Measurements from ENCODE around the gene PALLD. TPM values are rescaled to one million over a fixed set of nuclear protein-coding genes. Genes with fewer than 3 reads are reported as not detected.

The PALLD gene
- total RNA-seq, 1 donor from 2014 or later = 38.6 TPM

DNA sequence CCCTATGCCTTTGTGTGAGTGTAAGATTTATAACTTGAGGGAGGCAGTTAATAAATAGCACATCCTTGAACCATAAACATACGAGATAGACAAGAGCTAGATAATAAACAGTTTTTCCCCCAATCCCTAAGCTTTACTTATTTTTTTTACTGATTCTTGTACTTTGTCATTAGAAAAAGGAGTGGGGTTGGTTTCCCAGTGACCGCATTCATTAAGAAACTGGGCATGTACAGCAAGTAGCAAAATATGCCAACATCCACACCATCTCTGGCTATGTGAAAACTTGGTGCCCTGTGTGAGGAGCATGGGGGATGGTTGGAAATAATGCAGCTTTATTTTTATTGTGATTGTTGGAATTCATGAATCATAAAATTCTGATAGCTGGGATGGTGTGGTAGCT is 337.0 kb downstream of the PALLD start:
- DNase-seq (ENCODE audit: extremely low read depth, low read depth, low spot score) = no peak

- DNase-seq (ENCODE audit: extremely low read depth, low read depth, low spot score) = no peak
These were observed 339.1 kb downstream of the PALLD start for GRCh38 chr4:168835880-168836454.

- no peak for DNase-seq (ENCODE audit: extremely low read depth, low read depth, low spot score)
These were observed 339.6 kb downstream of the PALLD start for GRCh38 chr4:168836490-168836889.

GRCh38 chr4:168837922-168838321 is 341.1 kb downstream of the PALLD start:
- no peak for DNase-seq (ENCODE audit: extremely low read depth, low read depth, low spot score)

DNA sequence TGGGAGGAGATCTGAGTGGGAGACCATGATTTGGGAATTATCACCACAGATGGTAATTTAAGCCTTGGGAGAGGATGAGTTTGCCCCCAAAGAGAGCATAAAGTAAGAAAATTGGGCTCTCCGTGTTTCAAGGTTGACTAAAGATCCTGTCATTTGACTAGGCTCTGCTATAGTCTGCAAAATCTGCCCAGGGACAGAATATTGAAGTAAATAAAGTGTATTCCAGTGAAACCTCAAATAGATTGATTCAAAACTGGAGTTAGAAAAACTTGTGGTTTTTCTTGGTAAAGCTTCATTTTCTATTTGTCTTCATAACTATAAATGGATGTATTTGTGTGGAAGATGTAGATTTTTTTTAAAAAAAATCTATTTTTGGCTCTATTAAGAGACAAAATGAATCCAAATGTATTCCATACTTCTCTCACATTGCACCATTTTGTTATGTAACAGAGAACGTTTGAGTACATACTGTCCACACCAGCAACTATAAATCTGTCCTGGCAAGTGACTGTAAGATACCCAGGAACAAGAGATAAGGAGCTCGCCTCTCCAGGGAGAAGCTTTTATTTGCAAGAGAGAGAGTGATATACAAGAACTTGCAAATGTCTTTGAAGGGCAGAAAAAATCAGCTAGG is 343.0 kb downstream of the PALLD start:
- DNase-seq (ENCODE audit: extremely low read depth, low read depth, low spot score) = no peak

- DNase-seq (ENCODE audit: extremely low read depth, low read depth, low spot score) = no peak
These were observed 343.5 kb downstream of the PALLD start for GRCh38 chr4:168840392-168840763.

DNA sequence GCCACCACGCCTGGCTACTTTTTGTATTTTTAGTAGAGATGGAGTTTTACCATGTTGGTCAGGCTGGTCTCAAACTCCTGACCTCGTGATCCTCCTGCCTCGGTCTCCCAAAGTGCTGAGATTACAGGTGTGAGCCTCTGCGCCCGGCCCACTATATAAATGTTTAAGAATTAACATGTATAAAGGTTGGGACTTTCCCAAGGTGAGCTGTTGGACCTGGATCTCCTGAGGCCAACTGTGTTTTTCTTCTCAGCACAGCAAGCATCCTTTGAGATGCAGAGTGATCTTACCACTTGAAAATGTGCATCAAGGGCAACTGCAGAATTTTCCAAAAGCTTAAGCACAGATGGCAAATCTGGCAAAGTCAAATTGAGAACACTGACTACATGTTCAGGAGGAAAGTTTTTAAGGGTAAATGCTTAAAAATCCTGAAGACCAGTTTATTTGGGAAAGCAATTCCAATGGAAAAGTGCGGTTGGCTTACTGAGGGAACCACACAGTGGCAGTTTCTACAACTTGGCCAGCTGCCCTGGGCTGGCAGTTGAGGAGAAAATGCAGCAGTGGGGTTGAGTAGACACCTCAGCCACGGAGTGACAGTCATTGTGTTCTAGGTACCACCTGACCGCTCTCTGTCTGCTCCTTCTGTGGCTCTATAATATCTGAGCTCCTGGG is 344.3 kb downstream of the PALLD start:
- DNase-seq (ENCODE audit: extremely low read depth, low read depth, low spot score) = no peak

DNA sequence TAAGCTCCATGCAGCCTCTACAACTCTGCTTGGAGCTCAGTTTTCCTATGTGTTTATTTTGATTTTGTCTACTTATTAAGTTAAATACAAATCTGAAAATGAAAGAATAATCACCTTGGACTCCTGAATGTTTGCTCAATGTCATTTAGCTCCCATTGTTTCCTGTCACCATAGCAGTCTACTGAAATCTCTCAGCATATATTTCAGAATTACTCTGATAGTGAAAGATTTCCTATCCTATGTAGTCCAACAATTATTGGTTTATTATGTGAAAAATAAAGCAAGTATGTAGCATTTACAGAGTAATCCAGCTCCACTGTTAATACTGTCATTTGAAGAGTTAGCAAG is 344.8 kb downstream of the PALLD start:
- no peak for DNase-seq (ENCODE audit: extremely low read depth, low read depth, low spot score)

DNA sequence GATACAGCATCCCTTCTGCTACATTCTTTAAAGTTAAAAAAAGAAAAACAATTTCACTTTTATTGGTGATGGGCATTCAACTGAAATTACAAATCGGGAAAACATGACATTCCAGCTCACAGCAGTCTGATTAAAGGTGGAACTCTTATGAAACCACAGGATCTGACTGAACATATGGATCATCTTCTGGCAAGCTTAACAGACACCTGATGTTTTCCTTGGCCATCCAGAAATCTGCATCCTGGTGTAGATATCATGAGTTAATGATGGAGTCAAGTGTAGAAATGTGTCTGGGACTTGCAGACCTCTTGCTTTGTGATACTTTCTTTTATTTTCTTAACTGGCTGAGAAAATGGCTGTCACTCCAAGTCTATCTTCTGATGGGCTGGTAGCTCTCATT is 345.3 kb downstream of the PALLD start:
- no peak for DNase-seq (ENCODE audit: extremely low read depth, low read depth, low spot score)

DNA sequence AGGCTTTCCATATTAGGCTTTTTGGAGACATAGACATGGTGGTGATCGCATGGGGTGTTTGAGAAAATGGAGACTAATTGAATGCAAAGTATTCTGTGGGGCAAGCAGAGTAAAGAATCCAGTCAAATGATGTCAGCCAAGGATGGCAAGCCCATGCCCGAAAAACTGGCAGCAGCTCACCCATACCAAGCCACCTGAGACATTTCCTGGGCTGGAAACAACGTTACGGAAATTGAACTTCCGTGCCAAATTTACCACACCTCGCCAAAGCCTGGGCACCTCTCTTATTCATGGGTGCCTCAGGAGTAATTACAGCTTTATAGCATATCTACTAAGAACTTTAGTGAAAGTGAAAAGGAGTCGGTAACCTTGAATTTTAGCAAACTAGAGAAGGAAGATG is 346.8 kb downstream of the PALLD start:
- no peak for DNase-seq (ENCODE audit: extremely low read depth, low read depth, low spot score)

DNA sequence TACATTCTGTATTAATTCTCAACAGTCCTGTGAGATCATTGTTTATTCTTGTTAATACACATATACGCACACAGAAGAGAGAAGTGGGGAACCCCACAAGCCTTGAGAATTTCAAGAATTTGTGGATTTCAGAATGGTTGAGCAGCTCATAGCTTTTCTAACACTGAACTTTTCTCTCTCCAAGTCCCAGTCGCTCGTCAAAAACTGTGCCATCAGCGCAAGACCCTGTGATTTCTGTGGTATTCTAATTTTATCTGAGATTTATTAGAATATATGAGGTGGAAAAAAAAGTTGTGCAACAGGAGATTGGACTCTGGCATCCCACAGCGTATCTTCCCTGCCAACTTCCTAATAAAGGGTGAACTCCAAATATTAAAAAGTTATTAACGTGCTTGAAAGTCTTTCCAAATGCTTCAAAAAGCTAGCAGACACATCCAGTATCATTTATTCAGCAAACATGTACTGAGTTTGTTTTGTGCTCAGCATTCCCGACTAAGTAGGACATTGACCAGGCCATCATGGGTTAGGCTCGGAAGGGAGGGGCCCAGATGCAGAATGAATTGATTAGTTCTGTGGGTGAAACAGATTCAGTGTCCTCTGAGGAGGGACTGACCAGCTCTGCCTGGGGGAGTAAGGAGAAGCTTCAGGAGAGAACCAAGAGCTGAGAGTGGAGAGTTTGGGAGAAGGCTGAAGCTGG is 347.6 kb downstream of the PALLD start:
- no peak for DNase-seq (ENCODE audit: extremely low read depth, low read depth, low spot score)

GRCh38 chr4:168845897-168846296 is 349.0 kb downstream of the PALLD start:
- no peak for DNase-seq (ENCODE audit: extremely low read depth, low read depth, low spot score)

- no peak for DNase-seq (ENCODE audit: extremely low read depth, low read depth, low spot score)
These were observed 349.6 kb downstream of the PALLD start for GRCh38 chr4:168846414-168846813.

DNA sequence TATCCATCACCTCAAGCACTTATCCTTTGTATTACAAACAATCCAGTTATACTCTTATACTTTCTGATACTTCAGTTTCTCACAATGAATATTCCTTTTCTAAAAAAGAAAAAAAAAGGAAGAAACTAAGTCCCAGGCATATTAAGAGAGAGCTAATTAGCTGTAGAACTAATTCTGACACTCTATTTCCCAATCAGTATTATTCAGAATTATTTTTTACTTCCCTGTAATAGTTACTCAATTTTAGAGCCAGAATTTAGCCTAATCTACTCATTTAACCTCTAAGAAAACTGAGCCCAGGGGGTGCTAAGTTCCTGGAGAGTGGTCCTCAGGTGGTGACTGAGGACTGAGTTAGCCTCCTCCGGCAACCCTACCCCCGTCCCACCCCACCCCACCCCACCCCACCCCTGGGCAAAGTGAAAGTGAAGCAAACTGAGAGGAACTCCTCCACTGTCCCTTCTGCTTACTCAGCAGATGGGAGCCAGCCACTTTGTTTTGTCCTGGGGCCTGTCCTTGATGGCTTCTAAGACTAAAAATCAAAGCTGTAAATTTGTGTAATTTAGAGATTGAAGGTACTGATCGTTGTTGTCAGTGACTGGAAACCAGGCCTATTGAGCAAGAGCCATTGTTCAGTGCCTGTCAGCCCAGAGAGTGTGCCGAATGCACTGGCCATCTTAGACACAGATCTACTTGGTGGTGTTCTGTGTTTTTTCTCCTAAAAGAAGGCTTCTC is 351.1 kb downstream of the PALLD start:
- DNase-seq (ENCODE audit: extremely low read depth, low read depth, low spot score) = no peak

GRCh38 chr4:168849030-168849675 is 352.3 kb downstream of the PALLD start:
- no peak for DNase-seq (ENCODE audit: extremely low read depth, low read depth, low spot score)

DNA sequence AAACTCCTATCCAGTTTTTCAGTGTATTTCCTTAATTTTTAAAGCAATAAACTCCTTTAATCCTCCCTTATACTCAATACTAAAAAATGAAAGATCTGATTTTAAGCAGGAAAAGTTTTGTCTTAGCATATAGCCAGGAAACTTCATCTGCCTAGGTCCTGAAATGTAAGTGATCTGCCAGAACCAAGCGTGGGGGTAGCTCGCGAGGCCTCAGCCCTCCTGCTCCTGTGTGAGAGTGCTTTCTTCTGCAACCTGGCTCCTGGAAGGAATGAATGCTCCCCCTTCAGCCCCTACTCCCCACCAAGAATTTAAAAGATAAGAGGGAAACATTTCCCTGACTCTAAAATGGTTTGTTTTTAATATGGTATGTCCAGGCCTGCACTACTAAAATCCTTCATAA is 353.1 kb downstream of the PALLD start:
- no peak for DNase-seq (ENCODE audit: extremely low read depth, low read depth, low spot score)

- DNase-seq (ENCODE audit: extremely low read depth, low read depth, low spot score) = no peak
These were observed 355.5 kb downstream of the PALLD start for GRCh38 chr4:168852387-168852786.

- DNase-seq (ENCODE audit: extremely low read depth, low read depth, low spot score) = no peak
These were observed 356.3 kb downstream of the PALLD start for GRCh38 chr4:168852933-168853713.

- no peak for DNase-seq (ENCODE audit: extremely low read depth, low read depth, low spot score)
These were observed 356.9 kb downstream of the PALLD start for GRCh38 chr4:168853770-168854169.

- no peak for DNase-seq (ENCODE audit: extremely low read depth, low read depth, low spot score)
These were observed 357.6 kb downstream of the PALLD start for GRCh38 chr4:168854350-168854921.

Data from glomerular endothelial cell (primary cell).